SK-N-SH (cell line): ENCODE measurements around the gene AIF1. TPM values are rescaled to one million over a fixed set of nuclear protein-coding genes. Genes with fewer than 3 reads are reported as not detected.
A peak's percentile ranks its signal among the peaks of the same experiment; 100 is the strongest.

Source experiments
- CTCF ChIA-PET: fragments of 300-600, 350-600 bp; formaldehyde crosslinking; extraction: SDS; loops from one replicate; lab custom pipeline; 2021; lab: Yijun Ruan, JAX
- POLR2A ChIA-PET: fragments of 350-600 bp; sonication (Branson Sonifier 250); formaldehyde crosslinking; extraction: SDS; loops from one replicate; lab custom pipeline; 2020; ENCODE audit warnings: antibody characterized with exemption, inconsistent platforms; lab: Yijun Ruan, JAX
- DNase-seq: peaks from one replicate; pipeline ENCODE4 v3.0.0; 2012
- H2AFZ ChIP-seq: fragments of 200-600 bp; sonication (generic); 2 replicates; pipeline ENCODE4 v1.8.1; 2016; ENCODE audit warnings: antibody characterized with exemption, mild to moderate bottlenecking, low read depth
- H3F3A ChIP-seq: fragments of 200-600 bp; sonication (generic); replicated peaks from 2 replicates; pipeline ENCODE3; 2016; ENCODE audit warnings: antibody characterized with exemption, mild to moderate bottlenecking; ENCODE audit not compliant: insufficient read depth
- H3K27ac ChIP-seq, 2 experiments: fragments of 200-500 bp in 1 of 2; fragments of 200-600 bp in 1 of 2; sonication (Bioruptor generic) in 1 of 2; sonication (generic), shearing (Covaris generic) in 1 of 2; 2 replicates each; pipeline versions ENCODE4 v1.5.1 to v1.6.1; 2014 to 2016; ENCODE audit warnings: low read depth in 2 of 2, inconsistent platforms in 1 of 2, low read length in 1 of 2, mild to moderate bottlenecking in 1 of 2, mixed read lengths in 1 of 2
- H3K27me3 ChIP-seq: fragments of 200-600 bp; sonication (generic), shearing (Covaris generic); 2 replicates; pipeline ENCODE4 v1.6.1; 2016; ENCODE audit warnings: mixed run types; ENCODE audit not compliant: insufficient read depth
- H3K36me3 ChIP-seq, 2 experiments: fragments of 200-500 bp in 1 of 2; fragments of 200-600 bp in 1 of 2; sonication (Bioruptor generic) in 1 of 2; sonication (generic) in 1 of 2; replicated peaks in 1 of 2; 2 replicates each; pipeline versions ENCODE3 to v1.5.1; 2014 to 2016; ENCODE audit warnings: low read length in 1 of 2, mild to moderate bottlenecking in 1 of 2; ENCODE audit not compliant: insufficient read depth in 2 of 2, control insufficient read depth in 1 of 2
- H3K4me1 ChIP-seq, 2 experiments: fragments of 200-500 bp in 1 of 2; fragments of 200-600 bp in 1 of 2; sonication (Bioruptor generic) in 1 of 2; sonication (generic), shearing (Covaris generic) in 1 of 2; 2 replicates each; pipeline versions ENCODE4 v1.5.1 to v1.6.1; 2014 to 2016; ENCODE audit warnings: low read depth in 1 of 2, low read length in 1 of 2, mixed run types in 1 of 2; ENCODE audit not compliant: insufficient read depth in 2 of 2, control insufficient read depth in 1 of 2
- H3K4me2 ChIP-seq: fragments of 200-600 bp; sonication (generic), shearing (Covaris generic); 2 replicates; pipeline ENCODE4 v1.6.1; 2017; ENCODE audit warnings: mixed run types
- H3K4me3 ChIP-seq, 2 experiments: fragments of 200-500 bp in 1 of 2; fragments of 200-600 bp in 1 of 2; sonication (Bioruptor generic) in 1 of 2; sonication (generic), shearing (Covaris generic) in 1 of 2; 2 replicates each; pipeline versions ENCODE4 v1.5.1 to v1.8.1; 2014 to 2016; ENCODE audit warnings: low read depth in 2 of 2, inconsistent platforms in 1 of 2, low read length in 1 of 2, mild to moderate bottlenecking in 1 of 2, mixed read lengths in 1 of 2, moderate library complexity in 1 of 2
- H3K79me2 ChIP-seq: fragments of 200-600 bp; sonication (generic); 2 replicates; pipeline ENCODE4 v1.8.1; 2017; ENCODE audit warnings: mild to moderate bottlenecking; ENCODE audit not compliant: insufficient read depth
- H3K9ac ChIP-seq: fragments of 200-600 bp; sonication (generic); 2 replicates; pipeline ENCODE4 v1.6.1; 2017; ENCODE audit warnings: mixed run types
- H3K9me2 ChIP-seq: fragments of 200-600 bp; sonication (generic); 2 replicates; pipeline ENCODE4 v1.6.1; 2017; ENCODE audit warnings: mixed run types
- H3K9me3 ChIP-seq: fragments of 200-600 bp; sonication (generic); 2 replicates; pipeline ENCODE4 v1.6.1; 2017; ENCODE audit warnings: mixed run types, mild to moderate bottlenecking, moderate library complexity
- H4K20me1 ChIP-seq: fragments of 200-600 bp; sonication (generic); 2 replicates; pipeline ENCODE4 v1.6.1; 2017; ENCODE audit warnings: mild to moderate bottlenecking, mixed run types; ENCODE audit not compliant: insufficient read depth
- CHD2 ChIP-seq: fragments of 150-350 bp; IDR thresholded peaks from 2 replicates; pipeline ENCODE4 v1.6.1; 2018; ENCODE audit warnings: low read length; ENCODE audit not compliant: partially characterized antibody
- CTCF ChIP-seq: fragments of 200-600 bp; sonication (generic); IDR thresholded peaks from 2 replicates; pipeline ENCODE4 v1.6.1; 2017; ENCODE audit warnings: antibody characterized with exemption, mild to moderate bottlenecking, moderate library complexity
- EZH2phosphoT487 ChIP-seq: fragments of 200-600 bp; sonication (generic); IDR thresholded peaks from 2 replicates; pipeline ENCODE4 v1.6.1; 2017; ENCODE audit warnings: low read depth, mixed run types, mild to moderate bottlenecking, antibody characterized with exemption, moderate library complexity, borderline replicate concordance
- MAX ChIP-seq: IDR thresholded peaks from 2 replicates; pipeline ENCODE4 v1.4.0; 2012; ENCODE audit warnings: low read depth
- MXI1 ChIP-seq: IDR thresholded peaks from 2 replicates; pipeline ENCODE4 v1.6.1; 2012; ENCODE audit warnings: mild to moderate bottlenecking, low read depth, low read length, improper control_type of control experiment
- NRF1 ChIP-seq: IDR thresholded peaks from 2 replicates; pipeline ENCODE4 v1.6.1; 2012; ENCODE audit warnings: low read depth, mild to moderate bottlenecking, low read length
- POLR2AphosphoS5 ChIP-seq: IDR thresholded peaks from 2 replicates; pipeline ENCODE4 v1.6.1; 2012; ENCODE audit warnings: low read depth, low read length
- SIN3A ChIP-seq: IDR thresholded peaks from 2 replicates; pipeline ENCODE4 v1.6.1; 2012; ENCODE audit warnings: low read depth, mild to moderate bottlenecking, low read length, moderate library complexity, borderline replicate concordance
- TAF1 ChIP-seq: IDR thresholded peaks from 2 replicates; pipeline ENCODE4 v1.6.1; 2012; ENCODE audit warnings: low read depth, mild to moderate bottlenecking, low read length, moderate library complexity, borderline replicate concordance
- TCF12 ChIP-seq: IDR thresholded peaks from 2 replicates; pipeline ENCODE4 v1.4.0; 2012
- TEAD4 ChIP-seq: IDR thresholded peaks from 2 replicates; pipeline ENCODE4 v1.4.0; 2012; ENCODE audit warnings: mild to moderate bottlenecking, borderline replicate concordance; ENCODE audit not compliant: insufficient read depth
- WGBS: methylation state at CpG from one replicate; pipeline ENCODE4 v1.1.6; 2017; ENCODE audit warnings: low lambda C conversion rate; 5-methylcytosine and 5-hydroxymethylcytosine counted together
- polyA plus RNA-seq, 3 experiments: library from polyadenylated mRNA; depleted of rRNA; stranded (reverse); fragments of >200 nt; gene quantifications; 2 replicates each; pipeline ENCODE4 v1.2.3, GENCODE V29; 2012

The AIF1 gene
- polyA plus RNA-seq, 1 of the 3 experiments (the other 2 are of a cell fraction) = not detected

DNA sequence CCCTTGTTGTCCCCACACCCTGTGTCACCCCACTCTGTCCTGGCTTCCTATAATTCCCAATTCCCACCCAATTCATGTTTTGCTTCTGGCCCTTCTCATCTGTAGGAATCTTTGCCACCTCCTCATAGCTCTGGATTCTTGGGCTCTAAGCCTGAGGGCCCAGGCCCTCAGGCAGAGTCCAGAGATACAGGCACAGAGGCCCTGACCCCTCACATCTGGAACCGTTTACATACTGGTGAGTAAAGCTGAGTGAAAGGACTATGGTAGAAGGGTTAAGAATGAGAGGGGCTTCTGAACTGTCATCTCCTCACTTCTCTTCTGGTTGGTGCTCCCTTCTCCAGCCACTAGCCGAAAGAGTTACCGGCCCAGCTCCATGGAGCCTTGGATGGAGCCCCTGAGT, 19.1 kb downstream of the AIF1 start:
- Histone ChIP-seq H3K4me3 (no peak overlapping the region), H3K79me2 (peaks cover 15% of the 10 kb centered on the region; the same call in 1 of the 2 replicates), H3K27me3 (no peaks in the 10 kb centered on the region), H3K4me1 (no peaks in the 10 kb centered on the region; a peak in 1 of 4 replicates), H3K27ac (peak overlapping the region in 1 of 2 experiments; percentile 28; a peak in 2 of 4 replicates), H3K9me3 (no peaks in the 10 kb centered on the region), H2AFZ (no peak overlapping the region), H4K20me1 (peaks cover 19% of the 10 kb centered on the region; the same call in 1 of the 2 replicates), H3K36me3 (peaks cover 37 to 94% of the 10 kb centered on the region in 2 experiments), H3K9ac (no peak overlapping the region), H3F3A (peaks cover 50% of the 10 kb centered on the region), H3K4me2 (no peak overlapping the region), H3K9me2 (no peaks in the 10 kb centered on the region)
- no peak for DNase-seq
- 80% methylated on average over 3 of the region's 3 CpGs for WGBS
- TF ChIP-seq TCF12 (0 out of 2 replicates have a peak, but pooled peaks have one; percentile 27), TAF1 (no peak)
- ChIA-PET POLR2A (interaction anchor here (1.0 to 1.3 kb wide), 2 partner anchors 10 to 11 kb away, joined by 6 to 11 read pairs; no protein-coding TSS in a partner anchor), CTCF (interaction anchor here (0.9 to 1.4 kb wide), 3 partner anchors 13 to 18 kb away, joined by 3 to 5 read pairs (median 4); partner anchors contain the start of gene BAG6)

GRCh38 chr6:31634969-31635575, 20.0 kb downstream of the AIF1 start:
- peaks cover 60% of the 10 kb centered on the region for H3F3A ChIP-seq
- CTCF ChIA-PET = interaction anchor here (1.3 to 1.7 kb wide), 3 partner anchors 12 to 17 kb away, joined by 3 to 5 read pairs (median 5); partner anchors contain the start of gene BAG6
- no peak overlapping the region for H3K27ac ChIP-seq
- no peak for DNase-seq
- no peak overlapping the region for H3K9ac ChIP-seq
- WGBS = 92% methylated on average over 11 of the region's 11 CpGs
- no peaks in the 10 kb centered on the region; a peak in 1 of 4 replicates for H3K4me1 ChIP-seq
- TF ChIP-seq POLR2AphosphoS5 = no peak
- TF ChIP-seq EZH2phosphoT487 = no peak
- TF ChIP-seq SIN3A = no peak
- no peak for TF ChIP-seq TCF12
- TF ChIP-seq MAX = no peak
- no peak for TF ChIP-seq TEAD4
- TF ChIP-seq MXI1 = no peak
- no peak for TF ChIP-seq NRF1
- no peak for TF ChIP-seq CTCF
- TF ChIP-seq CHD2 = no peak
- POLR2A ChIA-PET = interaction anchor here (0.8 to 2.2 kb wide), 3 partner anchors 8 to 15 kb away, joined by 3 to 13 read pairs (median 3); no protein-coding TSS in a partner anchor
- H3K9me2 ChIP-seq = no peaks in the 10 kb centered on the region
- peaks cover 34 to 95% of the 10 kb centered on the region in 2 experiments for H3K36me3 ChIP-seq
- no peak overlapping the region for H2AFZ ChIP-seq
- H3K4me3 ChIP-seq = no peak overlapping the region
- H3K4me2 ChIP-seq = no peak overlapping the region
- no peaks in the 10 kb centered on the region for H3K27me3 ChIP-seq
- H3K79me2 ChIP-seq = peaks cover 8% of the 10 kb centered on the region; the same call in 1 of the 2 replicates
- no peaks in the 10 kb centered on the region for H3K9me3 ChIP-seq
- peaks cover 19% of the 10 kb centered on the region; the same call in 1 of the 2 replicates for H4K20me1 ChIP-seq
